Chondrocyte (in vitro differentiated cells): Measurements from ENCODE around the gene OR6T1. TPM values are rescaled to one million over a fixed set of nuclear protein-coding genes. Genes with fewer than 3 reads are reported as not detected.

ENCODE experiments used
- DNase-seq: peaks from one replicate; pipeline ENCODE4 v3.0.0; 2021; ENCODE audit warnings: mixed read lengths, low spot score
- H3K27ac Mint-ChIP-seq: one replicate; pipeline ENCODE4 v1.8.0; 2021; ENCODE audit warnings: mild to moderate bottlenecking, moderate library complexity, mixed read lengths; ENCODE audit not compliant: unreplicated experiment
- H3K27me3 Mint-ChIP-seq: 2 replicates; pipeline ENCODE4 v1.8.0; 2021; ENCODE audit warnings: low read depth, mixed read lengths
- H3K36me3 Mint-ChIP-seq: 2 replicates; pipeline ENCODE4 v1.8.0; 2021; ENCODE audit warnings: low read depth, mixed read lengths
- H3K4me1 Mint-ChIP-seq: 2 replicates; pipeline ENCODE4 v1.8.0; 2021; ENCODE audit warnings: low read depth, mild to moderate bottlenecking, mixed read lengths
- H3K4me3 Mint-ChIP-seq: one replicate; pipeline ENCODE4 v1.8.0; 2021; ENCODE audit warnings: mild to moderate bottlenecking, moderate library complexity, mixed read lengths; ENCODE audit not compliant: unreplicated experiment
- H3K9me3 Mint-ChIP-seq: 2 replicates; pipeline ENCODE4 v1.8.0; 2021; ENCODE audit warnings: low read depth, mixed read lengths
- total RNA-seq: library from RNA; stranded (reverse); gene quantifications from 3 replicates; pipeline ENCODE4 v1.2.1, GENCODE V29; 2021
- TF ChIP-seq, protein P1 (sequence below): fragments of 200-600 bp; sonication (generic); IDR thresholded peaks from 2 replicates; pipeline ENCODE4 v1.5.0; 2021; ENCODE audit warnings: antibody characterized with exemption, mild to moderate bottlenecking, moderate library complexity

Gene OR6T1
- total RNA-seq, 1 donor from 2014 or later, result not detected

DNA sequence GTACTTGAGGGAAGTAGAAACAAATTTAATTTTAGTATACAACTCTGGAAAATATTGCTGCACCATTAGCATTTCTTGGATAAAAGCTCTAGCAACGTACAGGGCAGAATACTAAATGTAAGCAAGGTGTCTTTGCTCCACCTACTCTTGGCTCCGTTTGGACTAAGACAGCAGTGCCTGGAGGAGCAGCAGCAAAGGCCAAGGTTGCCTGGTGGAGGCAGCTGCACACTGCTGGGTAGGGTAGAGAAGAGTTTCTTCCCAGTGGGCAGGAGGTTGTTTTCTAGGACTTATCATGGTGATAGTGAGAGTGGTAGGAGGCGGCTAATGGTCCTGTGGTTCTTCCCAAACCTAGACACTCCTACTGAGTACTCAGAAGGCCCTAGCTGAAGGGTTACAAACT is 43.8 kb downstream of the OR6T1 start:
- H3K9me3 Mint-ChIP-seq, result no peaks in the 10 kb centered on the region
- H3K36me3 Mint-ChIP-seq, result no peaks in the 10 kb centered on the region
- no peaks in the 10 kb centered on the region for H3K4me1 Mint-ChIP-seq
- no peak overlapping the region for H3K4me3 Mint-ChIP-seq
- DNase-seq, result no peak
- TF ChIP-seq, protein P1, sequence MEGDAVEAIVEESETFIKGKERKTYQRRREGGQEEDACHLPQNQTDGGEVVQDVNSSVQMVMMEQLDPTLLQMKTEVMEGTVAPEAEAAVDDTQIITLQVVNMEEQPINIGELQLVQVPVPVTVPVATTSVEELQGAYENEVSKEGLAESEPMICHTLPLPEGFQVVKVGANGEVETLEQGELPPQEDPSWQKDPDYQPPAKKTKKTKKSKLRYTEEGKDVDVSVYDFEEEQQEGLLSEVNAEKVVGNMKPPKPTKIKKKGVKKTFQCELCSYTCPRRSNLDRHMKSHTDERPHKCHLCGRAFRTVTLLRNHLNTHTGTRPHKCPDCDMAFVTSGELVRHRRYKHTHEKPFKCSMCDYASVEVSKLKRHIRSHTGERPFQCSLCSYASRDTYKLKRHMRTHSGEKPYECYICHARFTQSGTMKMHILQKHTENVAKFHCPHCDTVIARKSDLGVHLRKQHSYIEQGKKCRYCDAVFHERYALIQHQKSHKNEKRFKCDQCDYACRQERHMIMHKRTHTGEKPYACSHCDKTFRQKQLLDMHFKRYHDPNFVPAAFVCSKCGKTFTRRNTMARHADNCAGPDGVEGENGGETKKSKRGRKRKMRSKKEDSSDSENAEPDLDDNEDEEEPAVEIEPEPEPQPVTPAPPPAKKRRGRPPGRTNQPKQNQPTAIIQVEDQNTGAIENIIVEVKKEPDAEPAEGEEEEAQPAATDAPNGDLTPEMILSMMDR, result no peak
- no peak overlapping the region for H3K27ac Mint-ChIP-seq
- no peaks in the 10 kb centered on the region for H3K27me3 Mint-ChIP-seq

Other genes with a start within 250 kb of the OR6T1 start
- gene ZNF202, start 202.2 kb downstream of the OR6T1 start, total RNA-seq, result 7.4 to 10.0 TPM (median 8.3 TPM) in 3 replicates
- gene OR6X1, start 189.3 kb downstream of the OR6T1 start, total RNA-seq, result not detected in 3 replicates
- gene OR6M1, start 137.5 kb downstream of the OR6T1 start, total RNA-seq, result not detected in 3 replicates
- not detected in 3 replicates for gene TMEM225, start 58.2 kb downstream of the OR6T1 start, total RNA-seq
- gene OR8D4, start 41.7 kb downstream of the OR6T1 start, total RNA-seq, result not detected in 3 replicates
- not detected in 3 replicates for gene OR4D5, start 4.2 kb downstream of the OR6T1 start, total RNA-seq
- not detected in 3 replicates for gene OR10S1, start 33.9 kb upstream of the OR6T1 start, total RNA-seq
- not detected in 3 replicates for gene OR10G6, start 51.3 kb upstream of the OR6T1 start, total RNA-seq
- gene OR10G4, start 69.2 kb upstream of the OR6T1 start, total RNA-seq, result not detected in 3 replicates
- gene OR10G9, start 79.2 kb upstream of the OR6T1 start, total RNA-seq, result not detected in 3 replicates
- not detected in 3 replicates for gene OR10G8, start 83.0 kb upstream of the OR6T1 start, total RNA-seq
- gene OR10G7, start 97.5 kb upstream of the OR6T1 start, total RNA-seq, result not detected in 3 replicates
- gene VWA5A, start 171.6 kb upstream of the OR6T1 start, total RNA-seq, result 2.7 to 11.0 TPM (median 3.1 TPM) in 3 replicates
- not detected in 3 replicates for gene OR10D3, start 239.5 kb upstream of the OR6T1 start, total RNA-seq